GM08714 (cell line): Measurements from ENCODE around the gene HTR7.
"Not testable (repeated sequence)": the region's sequence is repeated elsewhere in the genome, so short reads cannot be mapped to it uniquely, and the experiment has no call there.

Experiments
- H3K4me3 ChIP-seq: fragments of 200-500 bp; sonication (Bioruptor generic); 2 replicates; pipeline ENCODE4 v1.5.1; 2014; ENCODE audit warnings: mild to moderate bottlenecking, low read length, inconsistent platforms
- ZNF274 ChIP-seq: IDR thresholded peaks from 2 replicates; pipeline ENCODE4 v1.6.1; 2012; ENCODE audit warnings: mild to moderate bottlenecking, low read depth, low read length

Gene HTR7

GRCh38 chr10:90857635-90858460, at the start of gene HTR7:
Gene HTR7, minus strand, starts transcription at chr10:90858039. Its CDS starts 368 bp downstream, at chr10:90857671.
- no peak for TF ChIP-seq ZNF274
- peak within 1 kb of the TSS; percentile 61; the same call in 1 of the 2 replicates for H3K4me3 ChIP-seq

- H3K4me3 ChIP-seq: no peak overlapping the region
- TF ChIP-seq ZNF274: no peak
Measured at GRCh38 chr10:90906596-90906995, 48.8 kb upstream of the HTR7 start.

GRCh38 chr10:90905925-90906324, 48.1 kb upstream of the HTR7 start:
- no peak overlapping the region for H3K4me3 ChIP-seq
- no peak for TF ChIP-seq ZNF274

GRCh38 chr10:90896916-90897315, 39.1 kb upstream of the HTR7 start:
- H3K4me3 ChIP-seq: not testable (repeated sequence)

GRCh38 chr10:90893190-90893589, 35.4 kb upstream of the HTR7 start:
- no peak overlapping the region for H3K4me3 ChIP-seq
- no peak for TF ChIP-seq ZNF274

- H3K4me3 ChIP-seq: no peak overlapping the region
- TF ChIP-seq ZNF274: no peak
Measured at GRCh38 chr10:90890347-90890746, 32.5 kb upstream of the HTR7 start.

GRCh38 chr10:90889636-90890035, 31.8 kb upstream of the HTR7 start:
- no peak for TF ChIP-seq ZNF274

GRCh38 chr10:90888387-90888786, 30.5 kb upstream of the HTR7 start:
- TF ChIP-seq ZNF274: no peak
- no peak overlapping the region for H3K4me3 ChIP-seq

More at GRCh38 chr10:90889636-90890035, 31.8 kb upstream of the HTR7 start:
- no peak overlapping the region for H3K4me3 ChIP-seq

GRCh38 chr10:90887555-90887954, 29.7 kb upstream of the HTR7 start:
- no peak overlapping the region for H3K4me3 ChIP-seq
- TF ChIP-seq ZNF274: no peak

GRCh38 chr10:90885176-90885575, 27.3 kb upstream of the HTR7 start:
- no peak overlapping the region for H3K4me3 ChIP-seq
- TF ChIP-seq ZNF274: no peak

- H3K4me3 ChIP-seq: no peak overlapping the region
- TF ChIP-seq ZNF274: no peak
Measured at GRCh38 chr10:90884431-90884830, 26.6 kb upstream of the HTR7 start.

GRCh38 chr10:90880059-90880719, 22.4 kb upstream of the HTR7 start:
- not testable (repeated sequence) for H3K4me3 ChIP-seq

GRCh38 chr10:90879062-90879461, 21.2 kb upstream of the HTR7 start:
- TF ChIP-seq ZNF274: no peak

GRCh38 chr10:90872648-90873020, 14.8 kb upstream of the HTR7 start:
- TF ChIP-seq ZNF274: no peak
- H3K4me3 ChIP-seq: peak overlapping the region; percentile 93

More at GRCh38 chr10:90879062-90879461, 21.2 kb upstream of the HTR7 start:
- no peak overlapping the region for H3K4me3 ChIP-seq
